NCI-H2227 (cell line): ENCODE data around the gene THADA.

Source experiments
- DNase-seq: peaks from one replicate; lab custom pipeline; 2025; ENCODE audit not compliant: unreplicated experiment; lab: John Stamatoyannopoulos, UW

The THADA gene

GRCh38 chr2:43358410-43359201 is 237.2 kb downstream of the THADA start:
- DNase-seq: peak; percentile 59

- DNase-seq: no peak
Measured at GRCh38 chr2:43356774-43357173, 239.1 kb downstream of the THADA start.

GRCh38 chr2:43355399-43355798 is 240.4 kb downstream of the THADA start:
- no peak for DNase-seq

- no peak for DNase-seq
Measured at GRCh38 chr2:43349904-43350303, 245.9 kb downstream of the THADA start.

GRCh38 chr2:43348908-43349661 is 246.8 kb downstream of the THADA start:
- peak; percentile 45 for DNase-seq

GRCh38 chr2:43347746-43348145 is 248.1 kb downstream of the THADA start:
- DNase-seq: no peak

- DNase-seq: peak; percentile 22
Measured at GRCh38 chr2:43346602-43347567, 249.0 kb downstream of the THADA start.

GRCh38 chr2:43345872-43346271 is 250.0 kb downstream of the THADA start:
- DNase-seq: no peak

GRCh38 chr2:43345391-43345813 is 250.4 kb downstream of the THADA start:
- no peak for DNase-seq

GRCh38 chr2:43344868-43345373 is 250.9 kb downstream of the THADA start:
- no peak for DNase-seq

- DNase-seq: no peak
Measured at GRCh38 chr2:43343573-43344304, 252.1 kb downstream of the THADA start.

GRCh38 chr2:43341959-43342757 is 253.7 kb downstream of the THADA start:
- no peak for DNase-seq

GRCh38 chr2:43340945-43341356 is 254.9 kb downstream of the THADA start:
- no peak for DNase-seq

- no peak for DNase-seq
Measured at GRCh38 chr2:43340066-43340465, 255.8 kb downstream of the THADA start.

- no peak for DNase-seq
Measured at GRCh38 chr2:43333656-43334144, 262.1 kb downstream of the THADA start.

GRCh38 chr2:43333101-43333655 is 262.7 kb downstream of the THADA start:
- DNase-seq: no peak

- no peak for DNase-seq
Measured at GRCh38 chr2:43332653-43333052, 263.2 kb downstream of the THADA start.

- no peak for DNase-seq
Measured at GRCh38 chr2:43331422-43331821, 264.4 kb downstream of the THADA start.

GRCh38 chr2:43329637-43330036 is 266.2 kb downstream of the THADA start:
- DNase-seq: no peak
